ENCODE data around the gene PCDHB16.
A peak's percentile ranks its signal among the peaks of the same experiment; 100 is the strongest.
"Not testable (repeated sequence)": the region's sequence is repeated elsewhere in the genome, so short reads cannot be mapped to it uniquely, and the experiment has no call there.

PCDHB16 gene

DNA sequence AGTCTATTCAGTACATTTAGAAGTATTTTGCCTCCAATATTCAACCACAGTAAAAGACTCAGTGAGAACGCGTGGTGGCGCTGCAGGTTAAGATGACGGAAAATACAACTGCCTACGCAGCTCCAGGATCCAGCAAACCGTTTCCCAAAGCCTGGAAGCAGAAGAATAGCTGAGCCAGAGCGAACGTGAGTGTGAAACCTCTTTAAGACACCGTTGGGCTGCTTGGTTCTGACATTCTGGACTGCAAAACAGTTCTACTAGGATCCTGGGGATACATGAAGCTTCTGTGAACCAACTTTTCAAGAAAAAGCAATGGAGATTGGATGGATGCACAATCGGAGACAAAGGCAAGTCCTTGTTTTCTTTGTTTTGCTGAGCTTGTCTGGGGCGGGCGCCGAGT lies at the start of gene PCDHB16:
TSS of gene PCDHB16 (plus strand) at position 140 of the 400 bp plus-strand sequence. CDS start at position 313, 173 bp downstream.
- peak; percentile 74 for TF ChIP-seq CTCF (conservative IDR thresholded peaks at IDR 0.05)
- no peak within 1 kb of the TSS for H3K27ac ChIP-seq

DNA sequence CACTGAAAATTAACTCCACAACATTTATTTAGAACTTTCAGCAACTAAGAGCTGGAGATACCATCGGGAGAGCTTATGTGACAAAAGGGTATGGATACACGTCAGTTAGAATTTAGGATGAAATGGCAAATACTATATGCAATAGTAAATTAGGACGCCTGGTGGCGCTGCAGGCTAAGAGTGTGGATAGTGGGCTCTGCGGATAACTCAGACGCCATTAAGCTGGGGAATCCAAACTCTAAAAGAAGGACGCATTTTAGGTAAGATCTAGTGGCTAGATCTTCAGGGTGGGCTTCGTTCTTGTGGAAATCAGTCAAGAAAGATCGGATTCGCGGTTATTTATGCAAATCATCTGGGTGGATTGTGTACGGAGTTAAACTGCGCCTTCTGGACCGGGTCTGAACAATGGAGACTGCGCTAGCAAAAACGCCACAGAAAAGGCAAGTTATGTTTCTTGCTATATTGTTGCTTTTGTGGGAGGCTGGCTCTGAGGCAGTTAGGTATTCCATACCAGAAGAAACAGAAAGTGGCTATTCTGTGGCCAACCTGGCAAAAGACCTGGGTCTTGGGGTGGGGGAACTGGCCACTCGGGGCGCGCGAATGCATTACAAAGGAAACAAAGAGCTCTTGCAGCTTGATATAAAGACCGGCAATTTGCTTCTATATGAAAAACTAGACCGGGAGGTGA lies 47.0 kb upstream of the PCDHB16 start, which contains the start of gene PCDHB5:
TSS of gene PCDHB5 (plus strand) at position 177 of the 688 bp plus-strand sequence. CDS start at position 406, 229 bp downstream.
- peak; percentile 79 for TF ChIP-seq CTCF (conservative IDR thresholded peaks at IDR 0.05)
- peak within 1 kb of the TSS; percentile 46; the same call in 1 of the 2 replicates for H3K27ac ChIP-seq

DNA sequence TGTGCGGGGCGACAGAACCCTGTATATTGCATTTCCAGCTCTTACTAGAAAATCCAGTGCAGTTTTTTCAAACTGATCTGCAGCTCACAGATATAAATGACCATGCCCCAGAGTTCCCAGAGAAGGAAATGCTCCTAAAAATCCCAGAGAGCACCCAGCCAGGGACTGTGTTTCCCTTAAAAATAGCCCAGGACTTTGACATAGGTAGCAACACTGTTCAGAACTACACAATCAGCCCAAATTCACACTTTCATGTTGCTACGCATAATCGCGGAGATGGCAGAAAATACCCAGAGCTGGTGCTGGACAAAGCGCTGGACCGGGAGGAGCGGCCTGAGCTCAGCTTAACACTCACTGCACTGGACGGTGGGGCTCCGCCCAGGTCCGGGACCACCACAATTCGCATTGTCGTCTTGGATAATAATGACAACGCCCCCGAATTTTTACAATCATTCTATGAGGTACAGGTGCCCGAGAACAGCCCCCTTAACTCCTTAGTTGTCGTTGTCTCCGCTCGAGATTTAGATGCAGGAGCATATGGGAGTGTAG lies 46.4 kb upstream of the PCDHB16 start:
- no peak for TF ChIP-seq CTCF (conservative IDR thresholded peaks at IDR 0.05)
- H3K27ac ChIP-seq = peak overlapping the region; percentile 46; the same call in 1 of the 2 replicates

DNA sequence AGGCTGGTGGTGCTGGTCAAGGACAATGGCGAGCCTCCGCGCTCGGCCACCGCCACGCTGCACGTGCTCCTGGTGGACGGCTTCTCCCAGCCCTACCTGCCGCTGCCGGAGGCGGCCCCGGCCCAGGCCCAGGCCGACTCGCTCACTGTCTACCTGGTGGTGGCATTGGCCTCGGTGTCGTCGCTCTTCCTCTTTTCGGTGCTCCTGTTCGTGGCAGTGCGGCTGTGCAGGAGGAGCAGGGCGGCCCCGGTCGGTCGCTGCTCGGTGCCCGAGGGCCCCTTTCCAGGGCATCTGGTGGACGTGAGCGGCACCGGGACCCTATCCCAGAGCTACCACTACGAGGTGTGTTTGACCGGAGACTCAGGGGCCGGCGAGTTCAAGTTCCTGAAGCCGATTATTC lies 44.8 kb upstream of the PCDHB16 start:
- not testable (repeated sequence) for H3K27ac ChIP-seq

DNA sequence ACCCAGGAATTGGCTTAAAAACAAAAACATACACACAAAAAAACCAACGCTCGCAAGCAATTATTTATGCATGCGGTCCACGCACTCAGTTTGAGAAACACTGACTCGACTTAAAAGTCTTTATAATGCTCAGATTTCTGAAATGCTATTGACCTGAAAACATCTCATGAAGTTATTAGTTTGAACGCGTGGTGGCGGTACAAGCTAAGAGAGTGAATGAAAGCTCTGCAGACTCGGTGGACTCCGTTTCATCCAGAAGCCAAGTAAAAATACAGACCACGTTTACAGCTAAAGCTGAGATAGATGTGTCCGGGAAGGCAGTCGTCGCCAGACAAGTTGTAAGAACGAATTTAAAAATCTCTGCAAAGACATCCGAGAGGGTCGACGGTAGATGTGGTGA lies 32.4 kb upstream of the PCDHB16 start, which contains the start of gene PCDHB6:
TSS of gene PCDHB6 (plus strand) at position 246 of the 400 bp plus-strand sequence. CDS start 201 bp downstream, outside the sequence.
- TF ChIP-seq CTCF (conservative IDR thresholded peaks at IDR 0.05) = no peak
- peak within 1 kb of the TSS; percentile 8; the same call in 1 of the 2 replicates for H3K27ac ChIP-seq

GRCh38 chr5:141150224-141150992 lies 31.8 kb upstream of the PCDHB16 start:
- no peak overlapping the region for H3K27ac ChIP-seq
- no peak for TF ChIP-seq CTCF (conservative IDR thresholded peaks at IDR 0.05)

- TF ChIP-seq CTCF (conservative IDR thresholded peaks at IDR 0.05) = no peak
- H3K27ac ChIP-seq = no peak overlapping the region
These were observed 31.2 kb upstream of the PCDHB16 start for GRCh38 chr5:141150993-141151325.

- H3K27ac ChIP-seq = not testable (repeated sequence)
These were observed 30.6 kb upstream of the PCDHB16 start for GRCh38 chr5:141151632-141152031.

DNA sequence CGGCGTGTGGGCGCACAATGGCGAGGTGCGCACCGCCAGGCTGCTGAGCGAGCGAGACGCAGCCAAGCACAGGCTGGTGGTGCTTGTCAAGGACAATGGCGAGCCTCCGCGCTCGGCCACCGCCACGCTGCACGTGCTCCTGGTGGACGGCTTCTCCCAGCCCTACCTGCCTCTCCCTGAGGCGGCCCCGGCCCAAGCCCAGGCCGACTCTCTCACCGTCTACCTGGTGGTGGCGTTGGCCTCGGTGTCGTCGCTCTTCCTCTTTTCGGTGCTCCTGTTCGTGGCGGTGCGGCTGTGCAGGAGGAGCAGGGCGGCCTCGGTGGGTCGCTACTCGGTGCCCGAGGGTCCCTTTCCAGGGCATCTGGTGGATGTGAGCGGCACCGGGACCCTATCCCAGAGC lies 30.1 kb upstream of the PCDHB16 start:
- not testable (repeated sequence) for H3K27ac ChIP-seq
